Activated CD8-positive, alpha-beta T cell treated with anti-CD3 and anti-CD28 coated beads for 36 hours (primary cell): ENCODE data around the gene PRKCQ. TPM values are rescaled to one million over a fixed set of nuclear protein-coding genes. Genes with fewer than 3 reads are reported as not detected.

Experiments
- ATAC-seq: fragments of 200-7000 bp; cut with Tn5 transposase; one replicate; pipeline ENCODE4 v1.10.0; 2021; ENCODE audit warnings: mild to moderate bottlenecking, moderate library complexity
- CTCF ChIA-PET: fragments of 350-600 bp; sonication (Branson Sonifier 250); formaldehyde crosslinking; loops from one replicate; lab custom pipeline; 2021; ENCODE audit warnings: antibody characterized with exemption; lab: Charles Lee
- POLR2A ChIA-PET: fragments of 350-600 bp; sonication (Branson Sonifier 250); formaldehyde crosslinking; loops from one replicate; lab custom pipeline; 2021; ENCODE audit warnings: antibody characterized with exemption; lab: Charles Lee
- DNase-seq: peaks from one replicate; pipeline ENCODE4 v3.0.0-alpha.2; 2020
- H3K27ac Mint-ChIP-seq: one replicate; pipeline ENCODE4 v1.8.0; 2021; ENCODE audit warnings: mild to moderate bottlenecking, mixed read lengths
- H3K27me3 Mint-ChIP-seq: one replicate; pipeline ENCODE4 v1.8.0; 2021; ENCODE audit warnings: mixed read lengths
- H3K36me3 Mint-ChIP-seq: one replicate; pipeline ENCODE4 v1.8.0; 2021; ENCODE audit warnings: low read depth, mixed read lengths
- H3K4me1 Mint-ChIP-seq: one replicate; pipeline ENCODE4 v1.8.0; 2021; ENCODE audit warnings: low read depth, mixed read lengths
- H3K4me3 Mint-ChIP-seq: one replicate; pipeline ENCODE4 v1.8.0; 2021; ENCODE audit warnings: mild to moderate bottlenecking, moderate library complexity, mixed read lengths
- H3K9me3 Mint-ChIP-seq: one replicate; pipeline ENCODE4 v1.8.0; 2021; ENCODE audit warnings: mixed read lengths
- intact Hi-C: fragments of 100-400 bp; cut with micrococcal nuclease; formaldehyde crosslinking; loops from one replicate; pipeline ENCODE4 v1.10.0; 2022
- total RNA-seq, 2 experiments: library from RNA; stranded (reverse); gene quantifications; one replicate each; pipeline ENCODE4 v1.2.3, GENCODE V29; 2021
- TF ChIP-seq, protein P1 (sequence below): fragments of 200-600 bp; IDR thresholded peaks from one replicate; pipeline ENCODE4 v1.8.0; 2022; ENCODE audit warnings: antibody characterized with exemption, mild to moderate bottlenecking

Gene PRKCQ
- total RNA-seq, 2 experiments from 2014 or later, result 46.3 to 47.1 TPM

- H3K4me1 Mint-ChIP-seq, result peaks cover 19% of the 10 kb centered on the region
- no peak overlapping the region for H3K4me3 Mint-ChIP-seq
- DNase-seq, result peak; percentile 37
- ATAC-seq, result peak; percentile 65
- peaks cover 21% of the 10 kb centered on the region for H3K36me3 Mint-ChIP-seq
- no peak overlapping the region for H3K27ac Mint-ChIP-seq
- H3K9me3 Mint-ChIP-seq, result peaks cover 21% of the 10 kb centered on the region
- CTCF ChIA-PET, result interaction anchor here (0.9 to 2.7 kb wide), 8 partner anchors 10 to 221 kb away, joined by 3 to 29 read pairs (median 4); partner anchors contain the start of gene PFKFB3
- POLR2A ChIA-PET, result interaction anchor here (0.7 to 1.8 kb wide), 2 partner anchors 41 to 185 kb away, joined by 3 to 4 read pairs; partner anchors contain the start of gene PFKFB3
- intact Hi-C loops, result loop anchor here (10.0 kb wide), 1 partner anchor 114 kb away; no protein-coding TSS in a partner anchor
- no peaks in the 10 kb centered on the region for H3K27me3 Mint-ChIP-seq
- TF ChIP-seq, protein P1, sequence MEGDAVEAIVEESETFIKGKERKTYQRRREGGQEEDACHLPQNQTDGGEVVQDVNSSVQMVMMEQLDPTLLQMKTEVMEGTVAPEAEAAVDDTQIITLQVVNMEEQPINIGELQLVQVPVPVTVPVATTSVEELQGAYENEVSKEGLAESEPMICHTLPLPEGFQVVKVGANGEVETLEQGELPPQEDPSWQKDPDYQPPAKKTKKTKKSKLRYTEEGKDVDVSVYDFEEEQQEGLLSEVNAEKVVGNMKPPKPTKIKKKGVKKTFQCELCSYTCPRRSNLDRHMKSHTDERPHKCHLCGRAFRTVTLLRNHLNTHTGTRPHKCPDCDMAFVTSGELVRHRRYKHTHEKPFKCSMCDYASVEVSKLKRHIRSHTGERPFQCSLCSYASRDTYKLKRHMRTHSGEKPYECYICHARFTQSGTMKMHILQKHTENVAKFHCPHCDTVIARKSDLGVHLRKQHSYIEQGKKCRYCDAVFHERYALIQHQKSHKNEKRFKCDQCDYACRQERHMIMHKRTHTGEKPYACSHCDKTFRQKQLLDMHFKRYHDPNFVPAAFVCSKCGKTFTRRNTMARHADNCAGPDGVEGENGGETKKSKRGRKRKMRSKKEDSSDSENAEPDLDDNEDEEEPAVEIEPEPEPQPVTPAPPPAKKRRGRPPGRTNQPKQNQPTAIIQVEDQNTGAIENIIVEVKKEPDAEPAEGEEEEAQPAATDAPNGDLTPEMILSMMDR, result no peak
Observed at GRCh38 chr10:6388261-6388893, 191.7 kb downstream of the PRKCQ start.

DNA sequence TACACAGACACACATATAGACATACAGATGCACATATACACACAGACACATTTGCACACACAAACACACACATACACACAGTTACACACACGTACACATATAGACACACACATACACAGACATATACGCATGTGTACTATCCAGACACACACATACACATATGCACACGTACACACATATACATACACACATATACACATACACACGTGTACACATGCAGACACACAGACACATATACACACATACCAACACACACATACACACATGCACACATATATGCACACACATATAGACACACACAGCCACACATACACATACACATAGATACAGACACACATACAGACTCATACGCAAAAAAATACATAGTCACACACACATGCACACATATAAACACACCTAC lies 193.1 kb downstream of the PRKCQ start:
- peaks cover 22% of the 10 kb centered on the region for H3K9me3 Mint-ChIP-seq
- no peak overlapping the region for H3K27ac Mint-ChIP-seq
- H3K4me1 Mint-ChIP-seq, result peaks cover 31% of the 10 kb centered on the region
- CTCF ChIA-PET, result interaction anchor here (2.7 kb wide), 1 partner anchor 15 kb away, joined by 29 read pairs; no protein-coding TSS in a partner anchor
- H3K4me3 Mint-ChIP-seq, result no peak overlapping the region
- no peak for ATAC-seq
- H3K27me3 Mint-ChIP-seq, result no peaks in the 10 kb centered on the region
- peaks cover 21% of the 10 kb centered on the region for H3K36me3 Mint-ChIP-seq
- DNase-seq, result no peak
- POLR2A ChIA-PET, result interaction anchor here (0.6 to 1.8 kb wide), 2 partner anchors 39 to 255 kb away, joined by 3 to 4 read pairs; no protein-coding TSS in a partner anchor
- intact Hi-C loops, result loop anchor here (10.0 kb wide), 1 partner anchor 112 kb away; no protein-coding TSS in a partner anchor
- TF ChIP-seq, protein P1, result no peak

DNA sequence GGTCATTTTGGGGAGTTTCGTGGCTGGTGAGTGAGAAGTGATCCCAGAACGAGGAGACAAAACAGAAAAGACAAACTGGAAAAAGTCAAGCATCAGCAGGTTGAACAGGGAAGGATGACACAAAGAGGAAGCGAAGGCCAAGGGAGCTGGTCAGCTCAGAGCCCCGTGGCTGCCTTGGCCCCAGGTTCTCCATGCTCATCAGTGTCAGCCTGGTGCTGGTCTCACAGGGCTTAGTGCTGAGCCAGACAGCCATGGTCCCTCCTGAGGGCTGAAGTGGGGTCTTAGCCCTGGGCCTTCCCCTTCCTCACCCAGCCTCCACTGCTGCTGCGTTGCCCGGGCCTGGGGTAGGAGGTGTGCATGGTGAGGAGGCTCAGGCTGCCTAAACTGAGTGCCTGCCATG lies 193.7 kb downstream of the PRKCQ start:
- ChIA-PET CTCF (interaction anchor here (1.0 kb wide), 1 partner anchor 91 kb away, joined by 3 read pairs; no protein-coding TSS in a partner anchor), POLR2A (interaction anchor here (0.6 to 1.0 kb wide), 3 partner anchors 21 to 255 kb away, joined by 3 read pairs; no protein-coding TSS in a partner anchor)
- intact Hi-C loops, result loop anchor here (10.0 kb wide), 1 partner anchor 112 kb away; no protein-coding TSS in a partner anchor
- Mint-ChIP-seq H3K4me3 (no peak overlapping the region), H3K9me3 (peaks cover 27% of the 10 kb centered on the region), H3K4me1 (peaks cover 35% of the 10 kb centered on the region), H3K27me3 (no peaks in the 10 kb centered on the region), H3K27ac (no peak overlapping the region), H3K36me3 (peaks cover 19% of the 10 kb centered on the region)
- TF ChIP-seq, protein P1, result no peak
- DNase-seq (no peak), ATAC-seq (no peak)

DNA sequence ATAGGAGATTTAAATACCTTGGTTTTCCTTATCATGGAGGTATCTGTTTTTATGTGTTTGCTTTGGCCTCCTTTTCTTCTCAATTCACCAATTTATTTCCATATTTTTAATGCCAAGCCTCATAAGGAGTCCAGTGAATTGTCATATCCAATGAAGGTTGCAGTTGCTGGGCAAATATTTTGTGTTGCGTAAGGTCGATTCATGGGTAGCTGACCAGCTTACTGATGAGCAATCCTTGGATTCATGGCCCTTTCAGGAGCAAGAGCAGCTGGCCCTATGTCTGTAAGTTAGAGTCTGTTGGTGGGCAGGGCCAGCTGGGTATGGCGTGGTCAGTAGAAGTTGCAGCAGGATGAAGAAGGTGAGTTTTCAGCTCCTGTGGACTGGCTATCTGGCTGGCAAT lies 194.4 kb downstream of the PRKCQ start:
- H3K4me3 Mint-ChIP-seq, result no peak overlapping the region
- TF ChIP-seq, protein P1, result no peak
- ATAC-seq (no peak), DNase-seq (no peak)
- H3K36me3 Mint-ChIP-seq, result peaks cover 22% of the 10 kb centered on the region
- no peaks in the 10 kb centered on the region for H3K27me3 Mint-ChIP-seq
- ChIA-PET CTCF (interaction anchor here (1.0 to 1.5 kb wide), 2 partner anchors 90 to 113 kb away, joined by 3 read pairs; no protein-coding TSS in a partner anchor), POLR2A (interaction anchor here (0.7 to 1.6 kb wide), 3 partner anchors 13 to 114 kb away, joined by 3 to 5 read pairs (median 3); no protein-coding TSS in a partner anchor)
- H3K27ac Mint-ChIP-seq, result no peak overlapping the region
- H3K9me3 Mint-ChIP-seq, result peaks cover 29% of the 10 kb centered on the region
- intact Hi-C loops, result loop anchor here (10.0 kb wide), 1 partner anchor 111 kb away; no protein-coding TSS in a partner anchor
- H3K4me1 Mint-ChIP-seq, result peaks cover 41% of the 10 kb centered on the region
